ENCODE results near the gene RIC8B.
A peak's percentile ranks its signal among the peaks of the same experiment; 100 is the strongest.

Gene RIC8B

GRCh38 chr12:106774808-106775524 lies 484 bp downstream of the RIC8B start:
- Histone ChIP-seq H3K4me1 (ENCODE audit: insufficient read depth, low read length, poor library complexity, severe bottlenecking) (peaks cover 30% of the 10 kb centered on the region), H3K9me3 (ENCODE audit: insufficient read depth, low read depth, low read length) (no peaks in the 10 kb centered on the region), H3K4me2 (ENCODE audit: low read depth, low read length, poor library complexity, severe bottlenecking) (peak overlapping the region; percentile 89), H3K27me3 (ENCODE audit: insufficient read depth, low read length, poor library complexity, severe bottlenecking) (no peaks in the 10 kb centered on the region), H3K4me3 (ENCODE audit: low read length, poor library complexity, severe bottlenecking) (peak overlapping the region; percentile 84), H4K20me1 (ENCODE audit: insufficient read depth, low read length, poor library complexity, severe bottlenecking) (peaks cover 27% of the 10 kb centered on the region), H3K79me2 (ENCODE audit: insufficient read depth, low read length) (peaks cover 54% of the 10 kb centered on the region), H3F3A (ENCODE audit: low read depth) (no peaks in the 10 kb centered on the region), H3K9ac (ENCODE audit: low read depth, low read length, poor library complexity, severe bottlenecking) (peak overlapping the region; percentile 79), H3K9me2 (replicated peaks; ENCODE audit: low read depth, low read length) (no peaks in the 10 kb centered on the region), H2AFZ (ENCODE audit: low read length) (peak overlapping the region; percentile 87), H3K36me3 (ENCODE audit: insufficient read depth, low read length) (no peaks in the 10 kb centered on the region)
- TF ChIP-seq EZH2phosphoT487 (IDR thresholded peaks at IDR 0.05; ENCODE audit: borderline replicate concordance) = no peak
- TF ChIP-seq, protein P1, sequence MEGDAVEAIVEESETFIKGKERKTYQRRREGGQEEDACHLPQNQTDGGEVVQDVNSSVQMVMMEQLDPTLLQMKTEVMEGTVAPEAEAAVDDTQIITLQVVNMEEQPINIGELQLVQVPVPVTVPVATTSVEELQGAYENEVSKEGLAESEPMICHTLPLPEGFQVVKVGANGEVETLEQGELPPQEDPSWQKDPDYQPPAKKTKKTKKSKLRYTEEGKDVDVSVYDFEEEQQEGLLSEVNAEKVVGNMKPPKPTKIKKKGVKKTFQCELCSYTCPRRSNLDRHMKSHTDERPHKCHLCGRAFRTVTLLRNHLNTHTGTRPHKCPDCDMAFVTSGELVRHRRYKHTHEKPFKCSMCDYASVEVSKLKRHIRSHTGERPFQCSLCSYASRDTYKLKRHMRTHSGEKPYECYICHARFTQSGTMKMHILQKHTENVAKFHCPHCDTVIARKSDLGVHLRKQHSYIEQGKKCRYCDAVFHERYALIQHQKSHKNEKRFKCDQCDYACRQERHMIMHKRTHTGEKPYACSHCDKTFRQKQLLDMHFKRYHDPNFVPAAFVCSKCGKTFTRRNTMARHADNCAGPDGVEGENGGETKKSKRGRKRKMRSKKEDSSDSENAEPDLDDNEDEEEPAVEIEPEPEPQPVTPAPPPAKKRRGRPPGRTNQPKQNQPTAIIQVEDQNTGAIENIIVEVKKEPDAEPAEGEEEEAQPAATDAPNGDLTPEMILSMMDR (conservative IDR thresholded peaks at IDR 0.05; ENCODE audit: low read length) = no peak; the same call in 1 of the 2 replicates

DNA sequence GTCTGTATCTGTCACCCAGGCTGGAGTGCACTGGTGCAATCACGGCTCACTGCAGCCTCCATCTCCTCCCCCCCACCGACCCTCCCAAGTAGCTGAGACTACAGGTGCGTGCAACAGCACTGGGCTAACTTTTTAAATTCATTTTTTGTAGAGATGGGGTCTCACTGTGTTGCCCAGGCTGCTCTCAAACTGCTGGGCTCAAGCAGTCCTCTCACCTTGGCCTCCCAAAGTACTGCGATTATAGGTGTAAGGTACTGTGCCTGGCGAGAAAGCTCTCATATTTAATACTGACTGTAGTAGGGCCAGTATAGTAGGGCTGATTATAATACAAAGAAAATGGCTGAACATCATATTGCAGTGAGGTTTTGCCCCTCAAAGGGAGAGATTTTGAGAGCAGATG lies 2.4 kb downstream of the RIC8B start:
- Histone ChIP-seq H3F3A (ENCODE audit: low read depth) (no peaks in the 10 kb centered on the region), H3K27me3 (ENCODE audit: insufficient read depth, low read length, poor library complexity, severe bottlenecking) (no peaks in the 10 kb centered on the region), H2AFZ (ENCODE audit: low read length) (no peak overlapping the region), H3K36me3 (ENCODE audit: insufficient read depth, low read length) (no peaks in the 10 kb centered on the region), H3K79me2 (ENCODE audit: insufficient read depth, low read length) (peaks cover 71% of the 10 kb centered on the region), H3K4me2 (ENCODE audit: low read depth, low read length, poor library complexity, severe bottlenecking) (peak overlapping the region; percentile 89), H3K9ac (ENCODE audit: low read depth, low read length, poor library complexity, severe bottlenecking) (no peak overlapping the region), H4K20me1 (ENCODE audit: insufficient read depth, low read length, poor library complexity, severe bottlenecking) (peaks cover 45% of the 10 kb centered on the region), H3K9me3 (ENCODE audit: insufficient read depth, low read depth, low read length) (no peaks in the 10 kb centered on the region), H3K9me2 (replicated peaks; ENCODE audit: low read depth, low read length) (no peaks in the 10 kb centered on the region), H3K4me3 (ENCODE audit: low read length, poor library complexity, severe bottlenecking) (peak overlapping the region; percentile 84), H3K4me1 (ENCODE audit: insufficient read depth, low read length, poor library complexity, severe bottlenecking) (peaks cover 43% of the 10 kb centered on the region)
- TF ChIP-seq EZH2phosphoT487 (IDR thresholded peaks at IDR 0.05; ENCODE audit: borderline replicate concordance) = no peak
- TF ChIP-seq, protein P1 (conservative IDR thresholded peaks at IDR 0.05; ENCODE audit: low read length) = no peak

DNA sequence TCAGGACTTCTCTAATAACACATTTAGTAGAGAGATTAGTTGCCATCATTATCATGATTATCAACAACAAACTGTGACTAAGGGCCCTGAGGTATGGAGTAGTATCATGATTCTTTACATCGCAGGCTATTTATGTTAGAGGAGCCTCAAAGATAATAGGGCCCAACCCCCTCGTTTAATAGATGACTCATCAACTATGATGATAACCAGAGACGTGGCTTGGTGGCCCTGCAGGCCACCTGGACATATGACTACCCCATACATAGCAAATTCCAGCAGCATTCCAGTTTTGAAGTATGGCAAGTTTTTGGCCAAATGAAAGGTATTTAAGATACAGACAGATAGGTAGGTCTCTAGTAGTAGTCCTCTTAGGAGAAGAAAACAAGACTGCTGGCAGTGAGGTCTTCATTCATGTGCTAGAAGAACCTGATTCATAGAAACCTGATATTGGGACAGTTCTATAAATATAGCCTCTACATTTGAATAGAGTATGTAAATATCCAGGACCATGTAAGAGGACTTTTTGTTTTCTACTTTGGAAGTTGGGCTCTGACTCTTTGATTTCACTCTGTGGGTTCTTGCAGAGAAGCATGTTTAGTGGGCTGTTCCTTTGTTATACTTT lies 5.6 kb downstream of the RIC8B start:
- no peak overlapping the region for H2AFZ ChIP-seq (ENCODE audit: low read length)
- H3K4me2 ChIP-seq (ENCODE audit: low read depth, low read length, poor library complexity, severe bottlenecking) = peak overlapping the region; percentile 63
- H3K9me3 ChIP-seq (ENCODE audit: insufficient read depth, low read depth, low read length) = no peaks in the 10 kb centered on the region
- H3F3A ChIP-seq (ENCODE audit: low read depth) = no peaks in the 10 kb centered on the region
- H3K4me1 ChIP-seq (ENCODE audit: insufficient read depth, low read length, poor library complexity, severe bottlenecking) = peaks cover 42% of the 10 kb centered on the region
- H3K4me3 ChIP-seq (ENCODE audit: low read length, poor library complexity, severe bottlenecking) = peak overlapping the region; percentile 50
- peaks cover 13% of the 10 kb centered on the region; the same call in 1 of the 2 replicates for H3K36me3 ChIP-seq (ENCODE audit: insufficient read depth, low read length)
- H3K9ac ChIP-seq (ENCODE audit: low read depth, low read length, poor library complexity, severe bottlenecking) = peak overlapping the region; percentile 5
- H3K9me2 ChIP-seq (replicated peaks; ENCODE audit: low read depth, low read length) = no peaks in the 10 kb centered on the region
- TF ChIP-seq, protein P1 (conservative IDR thresholded peaks at IDR 0.05; ENCODE audit: low read length) = no peak
- TF ChIP-seq EZH2phosphoT487 (IDR thresholded peaks at IDR 0.05; ENCODE audit: borderline replicate concordance) = no peak
- no peaks in the 10 kb centered on the region for H3K27me3 ChIP-seq (ENCODE audit: insufficient read depth, low read length, poor library complexity, severe bottlenecking)
- peaks cover 52% of the 10 kb centered on the region for H4K20me1 ChIP-seq (ENCODE audit: insufficient read depth, low read length, poor library complexity, severe bottlenecking)
- peaks cover 77% of the 10 kb centered on the region for H3K79me2 ChIP-seq (ENCODE audit: insufficient read depth, low read length)
